HG02885 (cell line): Measurements from ENCODE around the gene IHH.

Source experiments
- ATAC-seq: cut with Tn5 transposase; IDR thresholded peaks from one replicate; pipeline ENCODE4 v1.9.1; 2021; ENCODE audit warnings: mild to moderate bottlenecking; ENCODE audit not compliant: unreplicated experiment, poor library complexity

IHH gene

GRCh38 chr2:219042750-219043149 is 18.0 kb downstream of the IHH start:
- no peak for ATAC-seq

DNA sequence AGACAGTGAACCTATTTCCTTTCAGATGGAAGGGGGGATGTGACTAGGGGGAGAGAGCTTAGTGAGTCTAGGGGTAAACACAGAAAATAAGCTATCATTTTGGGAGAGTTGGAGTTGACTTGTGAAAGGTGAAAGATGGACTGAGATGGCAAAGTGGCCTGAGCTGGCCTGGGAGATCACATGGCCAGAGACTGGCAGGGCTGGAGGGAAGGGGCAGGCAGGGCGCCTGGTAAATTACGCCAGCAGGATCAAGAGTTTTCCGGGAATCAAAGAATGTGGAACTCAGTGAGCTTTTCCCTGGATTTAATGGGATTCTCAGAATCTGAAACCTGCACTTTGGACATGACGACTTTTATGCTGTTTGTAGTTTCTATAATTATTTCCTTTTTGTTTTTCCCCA is 18.6 kb downstream of the IHH start:
- no peak for ATAC-seq

DNA sequence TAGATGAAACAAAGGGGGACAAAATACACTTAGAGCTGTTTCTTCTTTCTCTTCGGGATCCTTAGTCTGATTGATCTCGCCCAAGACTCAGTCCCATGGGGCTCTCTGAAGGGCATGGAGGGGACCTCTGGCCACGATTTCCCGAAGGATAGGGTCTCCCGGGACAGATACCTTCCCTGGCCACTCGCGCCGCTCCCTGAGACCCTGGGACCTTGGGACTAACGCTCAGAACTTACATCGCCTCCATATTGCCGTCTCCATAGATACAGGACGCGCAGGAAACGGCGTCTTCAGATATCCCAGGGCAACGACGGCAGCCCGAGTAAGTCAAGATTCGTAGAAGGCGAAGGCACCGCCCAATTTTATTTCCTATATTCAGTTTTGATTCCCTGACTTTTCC is 19.5 kb downstream of the IHH start, which contains the start of gene CFAP65:
Gene CFAP65 (minus strand): TSS at position 265 of the 400 bp plus-strand sequence. CDS start 2,468 bp downstream, outside the sequence.
- no peak for ATAC-seq

DNA sequence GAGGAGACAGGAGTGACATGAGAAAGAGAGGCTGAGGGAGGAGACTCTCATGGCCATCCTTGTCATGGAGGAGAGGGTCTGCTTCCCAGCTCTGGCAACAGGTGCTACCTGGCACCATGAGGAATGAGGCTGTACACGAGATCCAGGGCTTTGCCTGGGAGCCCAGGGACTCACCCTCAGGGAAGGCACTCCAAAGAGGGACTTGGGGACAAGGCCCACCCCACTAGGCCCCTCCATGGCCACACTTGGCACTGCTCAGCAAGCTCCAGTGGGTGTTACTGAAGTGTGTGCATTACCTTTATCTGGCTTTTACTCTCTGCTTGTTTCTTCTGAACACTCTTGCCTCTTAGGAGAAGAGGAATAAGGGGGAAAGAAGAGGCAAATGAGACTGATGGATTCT is 22.1 kb downstream of the IHH start:
- no peak for ATAC-seq

DNA sequence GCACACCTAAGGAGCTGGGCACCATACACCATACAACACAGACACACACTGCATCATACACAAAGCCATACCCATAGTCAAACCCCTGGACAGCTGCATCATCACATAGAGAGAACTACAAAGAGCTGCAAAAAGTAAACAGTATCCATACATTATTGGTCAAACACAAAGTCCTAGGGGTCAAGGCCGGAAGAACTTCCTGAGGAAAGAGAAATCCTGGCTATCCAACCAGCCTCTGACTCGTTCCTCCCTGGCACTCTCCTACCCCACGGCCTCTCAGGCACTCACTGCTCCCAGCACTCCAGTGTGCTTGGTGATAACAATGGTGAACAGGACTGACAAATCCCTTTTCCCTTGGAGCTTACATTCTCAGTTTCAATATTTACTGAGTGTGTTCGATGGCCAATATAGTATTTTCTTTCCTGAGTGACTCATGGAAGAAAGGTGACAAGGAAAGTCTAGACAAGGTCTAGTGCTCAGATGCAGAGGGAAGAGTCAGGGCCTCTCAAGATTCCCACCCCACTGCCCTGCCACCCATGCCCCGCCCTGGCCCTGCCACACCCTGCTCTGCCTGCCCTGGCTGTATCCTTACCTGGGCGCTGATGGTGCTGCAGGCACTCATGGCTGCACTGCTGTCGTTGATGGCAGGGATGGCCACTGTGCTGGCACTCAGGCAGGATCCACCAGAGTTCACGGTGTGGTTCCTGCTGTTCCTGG is 22.8 kb downstream of the IHH start:
- ATAC-seq: no peak

DNA sequence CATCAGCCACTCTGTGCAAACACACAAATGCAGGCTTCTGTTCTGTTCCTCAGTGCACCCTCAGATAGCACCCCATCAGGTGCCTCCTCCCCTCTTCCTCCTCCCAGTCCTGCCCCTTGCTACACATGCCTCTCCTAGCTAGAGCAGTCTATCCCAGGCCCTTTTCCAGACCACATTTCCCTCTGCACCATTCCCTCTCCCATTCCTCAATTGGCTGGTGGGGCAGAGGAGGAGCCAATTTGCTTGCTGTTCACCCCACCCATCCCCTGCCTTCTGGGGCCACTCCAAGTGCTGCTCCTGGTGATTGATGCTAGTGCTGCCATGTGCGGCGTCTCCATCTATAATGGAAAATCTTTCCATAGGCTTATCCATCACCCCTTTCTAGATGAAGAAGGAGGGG is 24.8 kb downstream of the IHH start:
- no peak for ATAC-seq

- ATAC-seq: no peak
These were observed 25.9 kb downstream of the IHH start for GRCh38 chr2:219034823-219035222.

DNA sequence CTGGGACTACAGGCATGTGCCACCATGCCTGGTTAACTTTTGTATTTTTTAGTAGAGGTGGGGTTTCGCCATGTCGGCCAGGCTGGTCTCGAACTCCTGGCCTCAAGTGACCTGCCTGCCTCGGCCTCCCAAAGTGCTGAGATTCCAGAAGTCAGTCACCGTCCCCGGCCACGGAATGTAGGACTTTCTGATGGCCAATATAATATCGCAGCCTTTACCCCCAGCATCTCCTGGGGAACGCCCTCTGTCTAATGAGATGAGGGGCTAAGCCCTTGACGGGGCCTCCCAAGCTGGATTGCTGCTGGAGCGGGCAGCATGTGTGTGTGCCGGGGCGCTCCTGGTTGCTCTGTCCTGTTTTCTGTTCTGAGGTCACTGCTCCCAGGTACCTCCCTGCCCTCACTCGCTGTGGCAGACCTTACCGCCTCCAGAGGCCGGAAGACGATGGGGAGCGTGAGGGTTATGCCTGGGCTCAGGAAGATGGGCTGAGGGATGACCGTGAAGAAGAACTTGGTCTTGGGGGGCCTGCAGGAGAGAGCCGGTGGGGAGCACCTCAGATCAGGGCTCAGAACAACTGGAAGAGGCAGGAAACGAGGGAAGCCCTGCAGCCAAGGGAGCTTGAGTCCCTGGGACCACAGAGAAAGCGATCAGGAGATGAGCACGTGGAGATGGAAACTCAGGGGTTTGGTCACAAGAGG is 28.5 kb downstream of the IHH start:
- no peak for ATAC-seq

- no peak for ATAC-seq
These were observed 29.5 kb downstream of the IHH start for GRCh38 chr2:219031005-219031738.

GRCh38 chr2:219030177-219030940 is 30.4 kb downstream of the IHH start:
- no peak for ATAC-seq

DNA sequence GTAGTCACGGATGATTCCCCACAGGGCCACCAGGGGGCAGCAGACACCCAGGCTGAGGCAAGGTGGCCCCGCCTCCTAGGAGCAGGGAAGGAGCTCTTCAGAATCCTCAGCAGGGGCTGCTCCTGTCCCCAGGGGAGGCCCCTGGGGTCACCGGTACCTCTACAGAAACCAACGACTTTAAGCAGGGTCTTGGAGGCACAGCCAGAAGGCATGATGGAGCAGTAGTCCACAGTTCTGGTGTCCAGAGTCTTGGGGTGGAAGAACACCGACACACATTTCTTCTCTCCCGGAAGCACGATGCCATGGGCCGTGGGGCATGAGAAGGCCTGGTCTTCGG is 30.9 kb downstream of the IHH start:
- peak; percentile 65 for ATAC-seq

DNA sequence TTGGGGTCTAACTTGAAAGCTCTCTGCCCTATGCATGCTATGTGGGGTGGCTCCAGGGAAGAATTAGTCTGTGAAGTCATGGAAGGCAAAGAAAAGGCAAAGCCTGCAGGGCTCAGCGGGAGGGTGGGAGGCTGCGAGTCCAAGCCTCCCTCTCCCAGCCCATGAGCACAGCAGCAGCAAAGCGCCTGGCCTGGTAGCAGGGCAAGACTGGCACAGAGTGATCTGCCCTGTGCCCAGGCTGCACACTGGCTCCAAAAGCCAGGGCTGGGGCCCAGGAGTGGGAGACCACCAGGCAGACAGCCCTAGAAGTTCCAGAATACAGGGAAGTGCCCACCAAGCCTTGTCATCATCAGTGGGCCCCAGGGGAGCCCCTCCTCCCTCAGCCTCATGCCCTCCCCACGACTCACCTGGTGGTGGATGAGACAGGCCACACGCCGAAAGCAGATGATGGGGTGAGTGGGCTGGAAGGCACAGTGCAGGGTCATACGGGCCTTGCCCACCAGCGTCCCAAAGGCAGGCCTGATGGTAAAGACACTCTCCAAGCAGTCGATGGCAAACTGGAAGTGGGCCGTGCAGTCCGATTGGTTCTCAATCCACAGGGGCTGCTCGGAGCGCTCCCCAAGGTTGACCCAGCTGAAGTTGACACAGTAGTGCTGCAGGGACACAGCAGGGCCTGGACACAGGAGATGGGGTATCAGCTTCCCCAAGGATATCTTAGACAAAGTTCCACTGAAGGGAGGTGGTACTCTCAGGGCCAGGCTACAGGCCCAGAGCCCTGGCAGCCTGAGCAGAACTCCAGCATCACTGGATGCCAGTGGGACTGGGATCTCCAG is 31.5 kb downstream of the IHH start:
- ATAC-seq: no peak

- ATAC-seq: no peak
These were observed 32.6 kb downstream of the IHH start for GRCh38 chr2:219028141-219028540.

- ATAC-seq: no peak
These were observed 33.1 kb downstream of the IHH start for GRCh38 chr2:219027511-219028055.

DNA sequence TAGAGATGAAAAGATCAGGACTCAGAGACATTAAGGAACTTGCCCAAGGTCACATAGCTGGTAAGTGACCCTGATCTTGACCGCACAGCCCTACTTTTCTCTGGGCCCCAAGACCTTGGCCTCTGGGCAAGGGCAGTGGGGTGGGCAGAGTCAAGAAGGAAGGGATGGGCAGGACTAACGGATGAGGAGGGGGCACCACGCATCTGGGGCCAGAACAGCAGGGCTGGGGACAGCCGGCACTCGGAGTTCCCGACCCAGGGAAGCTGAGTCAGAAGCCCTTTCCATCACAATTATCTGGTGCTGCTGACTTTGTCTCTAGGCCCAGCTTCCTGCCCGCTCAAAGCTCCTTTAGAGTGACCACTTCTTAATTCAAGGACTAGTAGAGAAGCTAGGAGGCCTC is 33.8 kb downstream of the IHH start:
- ATAC-seq: no peak

GRCh38 chr2:219025637-219026585 is 34.8 kb downstream of the IHH start:
- ATAC-seq: no peak

DNA sequence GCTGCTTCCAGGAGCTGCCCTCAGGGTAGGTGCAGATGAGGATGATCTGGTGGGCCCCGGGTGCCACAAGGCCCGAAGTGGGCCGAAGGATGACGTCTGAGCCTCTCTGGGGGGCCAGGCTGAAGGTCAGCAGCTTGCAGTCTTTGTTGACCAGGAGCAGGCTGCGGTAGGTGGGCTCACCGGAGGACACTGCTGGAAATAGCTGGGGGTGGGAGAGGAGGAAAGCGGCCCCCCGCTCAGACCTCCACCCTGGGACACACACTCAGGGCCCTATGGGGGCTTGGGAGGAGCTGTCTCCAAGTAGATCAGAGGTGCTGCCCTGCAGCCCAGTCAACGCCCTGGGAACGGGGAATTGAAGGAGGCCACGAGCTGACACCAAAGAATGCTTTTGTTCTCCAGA is 36.7 kb downstream of the IHH start:
- ATAC-seq: no peak

DNA sequence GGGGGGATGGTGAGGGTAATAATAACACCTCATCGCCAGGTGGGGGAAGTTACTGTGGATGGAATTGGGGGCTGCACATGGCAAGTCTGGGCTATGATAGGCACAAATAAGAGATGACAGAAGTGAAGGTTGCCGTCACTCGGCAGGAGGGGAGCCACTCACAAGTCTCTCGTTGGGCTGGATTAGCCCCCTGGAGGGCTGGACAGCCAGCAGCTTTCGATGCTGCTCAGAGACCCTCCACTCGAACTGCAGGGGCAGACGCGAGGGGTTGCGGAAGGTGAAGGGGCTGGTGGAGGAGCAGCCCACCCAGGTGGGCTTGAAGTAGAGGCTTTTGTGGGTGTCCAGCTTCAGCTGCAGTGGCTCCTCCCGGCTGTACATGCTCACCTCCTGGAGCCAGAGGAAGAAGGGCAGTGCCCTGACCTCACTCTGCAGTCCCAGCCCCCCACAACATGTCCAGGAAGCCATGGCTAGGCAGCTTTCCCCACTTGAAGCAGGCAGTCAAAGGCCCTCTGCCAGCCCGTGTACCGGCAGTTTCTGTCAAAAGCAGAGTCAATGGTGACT is 37.6 kb downstream of the IHH start:
- ATAC-seq: no peak
